Inflammatory macrophage treated with lipopolysaccharide for 4 hours (primary cell): Measurements from ENCODE around the gene ATP6V1C2.
A peak's percentile ranks its signal among the peaks of the same experiment; 100 is the strongest.
"Not testable (repeated sequence)": the region's sequence is repeated elsewhere in the genome, so short reads cannot be mapped to it uniquely, and the experiment has no call there.

ENCODE experiments used
- DNase-seq: peaks from one replicate; pipeline ENCODE4 v3.0.0-alpha.2; 2020

The ATP6V1C2 gene

DNA sequence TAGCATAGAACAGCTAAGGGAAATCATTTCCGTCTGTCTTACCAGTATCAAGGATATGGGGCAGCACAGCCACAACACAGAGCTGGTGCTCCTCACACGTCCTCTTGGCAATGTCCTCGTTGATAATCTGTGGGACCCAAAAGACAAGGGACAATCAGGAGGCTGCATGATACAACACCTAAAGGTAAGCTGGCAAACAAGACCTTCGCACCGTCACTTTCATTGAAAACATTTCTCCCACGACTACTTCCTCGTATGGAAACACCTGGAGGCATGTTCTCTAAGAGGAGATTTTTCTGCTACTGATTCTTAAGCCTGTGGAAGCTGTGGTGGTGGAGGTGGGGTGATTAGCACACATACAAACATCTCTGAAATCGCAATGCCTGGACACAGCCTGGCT lies 67.4 kb downstream of the ATP6V1C2 start:
- DNase-seq = no peak

DNA sequence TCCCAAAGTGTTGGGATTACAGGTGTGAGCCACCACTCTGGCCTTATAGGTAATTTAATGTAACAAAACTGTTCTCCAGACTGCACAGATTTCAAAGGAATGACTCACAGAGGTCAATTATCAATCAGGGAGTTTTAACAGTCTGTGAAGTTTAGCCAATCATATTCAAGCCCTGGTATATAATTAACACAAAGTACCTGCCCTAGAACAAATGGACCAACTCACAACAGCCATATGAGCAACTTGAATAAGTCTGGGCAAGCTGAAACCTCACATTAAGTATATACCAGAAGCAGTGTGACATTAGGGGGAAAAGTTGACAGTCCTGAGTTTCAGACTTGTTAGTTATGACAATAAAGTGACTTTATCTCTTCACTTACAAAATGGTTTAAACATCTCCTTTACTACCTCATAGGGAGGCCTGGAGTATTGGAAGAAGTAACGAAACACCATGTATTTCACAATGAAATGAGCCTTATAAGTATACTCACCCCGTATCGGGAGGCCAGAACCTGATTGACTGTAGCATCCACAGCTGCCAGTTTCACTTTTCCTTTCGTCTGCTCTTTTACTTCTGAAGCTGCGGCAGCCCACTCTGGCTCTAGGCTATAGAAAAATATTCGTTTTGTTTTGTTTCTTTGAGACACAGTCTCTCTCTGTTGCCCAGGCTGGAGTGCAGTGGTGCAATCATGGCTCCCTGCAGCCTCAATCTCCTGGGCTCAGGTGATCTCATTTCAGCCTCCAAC lies 69.0 kb downstream of the ATP6V1C2 start:
- no peak for DNase-seq

DNA sequence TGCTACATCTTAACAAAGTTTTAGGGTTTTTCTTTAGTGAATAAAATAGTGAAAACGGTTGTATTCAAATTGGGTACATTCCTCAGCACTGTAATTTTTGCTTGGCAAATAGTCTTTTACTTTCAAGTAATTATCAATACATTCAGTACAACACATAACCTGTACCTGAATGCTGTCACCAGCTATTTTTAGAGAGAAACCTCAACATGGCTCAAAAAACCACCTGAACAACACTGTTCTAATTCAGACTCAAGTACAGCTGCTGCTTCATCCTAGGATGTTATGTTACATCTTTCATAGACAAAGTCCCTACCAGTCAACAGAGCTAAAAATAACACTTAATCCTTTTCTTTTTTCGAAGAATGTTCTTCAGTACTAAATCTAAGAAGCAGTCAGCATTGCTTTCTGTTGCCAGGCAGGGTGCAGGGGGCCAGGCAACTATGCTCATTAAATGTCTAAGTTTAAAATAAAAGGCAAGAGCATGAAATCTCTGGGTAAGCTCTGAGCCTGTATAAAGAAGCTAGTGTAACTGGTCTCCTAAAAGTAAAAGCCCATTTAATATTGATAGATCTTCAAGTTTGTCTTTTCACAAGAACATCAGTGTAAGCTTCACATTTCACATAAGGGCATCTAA lies 70.7 kb downstream of the ATP6V1C2 start:
- DNase-seq = no peak

DNA sequence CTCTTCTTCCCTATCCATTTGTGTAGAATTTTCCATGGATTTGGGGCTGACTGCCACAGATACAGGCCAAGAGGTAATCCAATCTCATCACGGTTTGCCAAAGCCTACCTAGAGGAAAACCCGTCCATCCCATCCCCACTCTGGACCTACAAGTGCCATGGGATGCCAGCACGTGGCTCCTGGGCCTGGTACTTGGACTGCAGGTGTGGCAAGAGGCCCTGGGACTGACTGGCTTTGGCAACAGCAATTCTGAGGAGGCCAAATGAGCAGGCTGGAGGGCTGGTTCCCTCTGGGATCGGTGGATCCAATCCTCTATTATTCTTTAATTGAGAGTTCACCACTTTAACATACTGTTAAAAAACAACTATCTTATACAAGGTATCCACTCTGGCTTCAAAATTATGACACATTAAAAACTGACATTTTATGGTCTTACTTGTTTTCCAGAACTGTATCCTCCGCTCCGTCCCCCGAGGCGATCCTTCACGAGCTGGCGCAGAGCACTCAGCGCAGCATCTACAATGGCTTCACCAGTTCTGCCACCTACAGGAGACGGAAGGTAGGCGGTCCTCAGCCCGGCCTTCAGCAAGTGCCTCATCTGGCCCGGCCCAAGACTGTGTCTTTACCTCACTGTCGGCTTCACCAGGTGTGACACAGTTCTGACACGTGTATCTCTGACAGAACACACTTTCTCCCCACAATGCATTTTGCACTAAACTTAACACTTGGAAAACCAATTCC lies 71.4 kb downstream of the ATP6V1C2 start:
- DNase-seq = no peak

DNA sequence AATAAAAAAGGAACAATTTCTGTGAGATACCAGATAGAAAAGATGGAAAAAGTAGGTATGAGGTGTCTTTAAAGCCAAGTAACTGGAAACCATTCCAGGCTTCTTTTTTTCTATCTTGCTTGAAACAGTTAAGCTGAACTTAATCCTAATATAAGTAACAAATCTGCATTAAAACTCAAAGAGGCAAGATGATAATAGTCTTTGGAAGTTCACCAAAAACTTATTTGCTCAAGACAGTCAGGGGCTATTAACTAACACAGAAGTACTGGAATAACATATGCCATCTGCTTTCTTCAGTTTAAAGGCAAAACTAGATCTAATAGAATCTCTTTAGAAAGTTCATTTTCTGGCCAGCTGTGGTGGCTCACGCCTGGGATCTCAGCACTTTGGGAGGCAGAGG lies 72.4 kb downstream of the ATP6V1C2 start:
- DNase-seq = no peak

DNA sequence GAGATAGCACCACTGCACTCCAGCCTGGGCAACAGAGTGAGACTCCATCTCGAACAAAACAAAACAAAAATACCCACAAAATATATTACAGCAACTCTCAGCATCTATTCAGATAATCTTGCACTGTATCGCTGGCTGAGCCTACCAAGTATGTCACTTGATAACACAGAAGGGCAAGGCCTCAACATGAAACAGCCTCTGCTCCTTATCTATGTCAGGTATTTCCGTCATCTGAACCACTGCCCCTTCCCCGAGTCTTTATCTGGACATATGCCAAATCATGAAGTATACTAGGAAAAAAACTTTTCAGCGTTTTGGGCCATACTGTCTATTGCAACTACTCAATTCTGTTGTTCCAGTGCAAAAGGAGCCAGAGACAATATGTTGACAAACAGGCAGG lies 73.4 kb downstream of the ATP6V1C2 start:
- no peak for DNase-seq

DNA sequence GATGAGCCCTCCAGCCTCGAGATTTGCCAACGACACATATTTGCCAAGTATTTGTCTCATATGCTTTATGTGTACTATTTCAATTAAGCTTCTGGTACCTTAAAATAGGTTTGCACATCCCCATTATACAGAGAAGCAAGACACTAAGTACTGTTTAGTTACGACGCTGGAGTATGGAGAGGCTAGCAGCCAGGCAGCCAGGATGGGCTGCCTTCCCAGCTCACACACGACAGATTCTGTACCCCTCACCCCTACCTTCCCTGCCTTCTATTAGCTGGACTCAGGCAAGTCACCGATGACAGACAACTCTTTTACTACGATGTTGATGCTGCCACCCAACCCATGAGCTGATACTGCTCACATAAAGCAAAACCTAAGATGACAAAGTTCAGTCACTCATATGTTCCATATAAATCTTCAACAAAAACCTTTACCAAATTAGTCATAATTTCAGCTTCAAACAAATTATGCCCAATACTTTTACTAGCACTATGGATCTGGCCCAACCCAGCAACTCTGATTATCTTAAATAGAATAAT lies 74.1 kb downstream of the ATP6V1C2 start:
- DNase-seq = no peak

DNA sequence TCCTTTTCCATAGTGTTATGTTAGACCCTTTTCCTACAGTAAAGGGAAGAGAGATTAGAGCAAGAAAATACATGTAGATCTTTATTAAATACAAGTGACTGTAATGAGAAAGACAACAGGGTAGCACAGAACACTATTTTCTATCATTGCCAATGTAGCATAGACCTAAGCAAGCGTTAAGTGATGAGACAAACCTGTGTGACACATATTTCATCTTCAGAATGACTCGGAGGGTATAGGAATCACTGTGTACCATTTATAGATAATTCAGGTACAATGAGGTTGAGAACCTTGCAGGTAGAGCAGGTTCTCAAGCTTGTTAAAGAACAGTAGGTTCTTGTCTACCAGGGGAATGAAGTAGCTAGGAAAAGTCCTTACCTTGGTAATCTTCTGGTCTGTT lies 75.3 kb downstream of the ATP6V1C2 start:
- no peak for DNase-seq

DNA sequence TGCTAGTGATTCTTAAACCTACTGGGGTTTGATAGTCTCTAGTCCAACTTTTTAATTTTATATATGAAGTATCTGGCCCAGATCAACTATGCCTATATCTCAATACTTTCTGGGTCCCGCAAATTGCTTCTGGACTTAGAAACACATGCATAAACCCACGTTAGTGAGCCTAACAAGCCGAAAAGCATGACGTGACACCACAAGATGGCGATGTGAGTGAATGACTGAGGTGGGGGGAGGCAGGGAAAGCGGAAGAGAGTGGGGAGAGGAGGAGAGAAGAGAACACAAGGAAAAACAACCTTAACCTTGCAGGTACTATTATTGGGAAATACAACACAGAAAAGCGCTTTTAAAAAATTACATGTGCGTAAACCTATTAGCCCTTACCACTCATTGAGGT lies 77.4 kb downstream of the ATP6V1C2 start:
- DNase-seq = no peak

DNA sequence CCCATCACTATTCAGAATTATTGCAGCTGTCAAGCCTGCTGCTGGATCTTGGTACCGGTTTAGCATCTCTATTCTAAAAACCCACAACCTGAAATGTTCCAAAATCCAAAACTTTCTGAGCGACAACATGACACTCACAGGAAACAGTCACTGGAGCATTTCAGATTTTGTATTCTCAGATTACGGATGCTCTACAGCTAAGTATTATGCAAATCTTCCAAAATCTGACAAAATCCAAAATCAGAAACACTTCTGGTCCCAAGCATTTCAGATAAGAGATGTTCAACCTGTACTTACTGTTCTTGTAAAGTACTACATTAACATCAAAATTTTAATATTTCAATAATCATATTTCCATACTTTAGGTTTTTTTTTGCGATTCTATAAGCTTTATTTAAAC lies 78.7 kb downstream of the ATP6V1C2 start:
- DNase-seq = no peak

DNA sequence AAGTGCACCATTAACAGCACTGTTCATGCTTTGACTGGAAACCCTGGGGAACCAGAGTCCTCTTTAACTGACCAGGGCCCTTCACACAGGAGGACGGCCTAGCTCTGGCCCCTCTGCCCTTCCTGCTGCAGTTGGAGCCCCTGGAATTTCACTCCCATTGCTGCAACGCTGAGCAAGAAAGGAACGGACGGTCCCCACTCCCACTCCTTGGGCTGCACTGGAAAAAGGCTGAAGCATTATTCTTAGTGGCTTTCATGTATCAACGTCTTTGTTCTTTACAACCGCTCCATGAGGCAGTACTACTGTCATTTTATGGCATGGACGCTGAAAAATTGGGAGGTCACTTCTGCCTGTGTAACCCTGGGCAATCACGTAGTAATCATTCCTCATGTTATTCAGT lies 81.2 kb downstream of the ATP6V1C2 start:
- no peak for DNase-seq

DNA sequence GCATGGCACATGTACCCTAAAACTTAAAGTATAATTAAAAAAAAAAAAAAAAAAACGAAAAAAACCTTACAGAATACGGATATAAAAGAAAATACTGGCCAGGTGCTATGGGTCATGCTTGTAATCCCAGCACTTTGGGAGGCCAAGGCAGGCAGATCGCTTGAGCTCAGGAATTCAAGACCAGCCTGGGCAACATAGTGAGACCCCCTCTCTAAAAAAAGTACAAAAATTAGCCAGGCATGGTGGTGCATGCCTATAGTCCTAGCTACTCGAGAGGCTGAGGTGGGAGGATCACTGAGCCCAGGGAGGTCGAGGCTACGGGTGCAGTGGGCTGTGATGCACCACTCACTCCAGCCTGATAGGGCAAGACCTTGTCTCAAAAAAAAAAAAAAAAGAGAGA lies 84.6 kb downstream of the ATP6V1C2 start:
- not testable (repeated sequence) for DNase-seq

DNA sequence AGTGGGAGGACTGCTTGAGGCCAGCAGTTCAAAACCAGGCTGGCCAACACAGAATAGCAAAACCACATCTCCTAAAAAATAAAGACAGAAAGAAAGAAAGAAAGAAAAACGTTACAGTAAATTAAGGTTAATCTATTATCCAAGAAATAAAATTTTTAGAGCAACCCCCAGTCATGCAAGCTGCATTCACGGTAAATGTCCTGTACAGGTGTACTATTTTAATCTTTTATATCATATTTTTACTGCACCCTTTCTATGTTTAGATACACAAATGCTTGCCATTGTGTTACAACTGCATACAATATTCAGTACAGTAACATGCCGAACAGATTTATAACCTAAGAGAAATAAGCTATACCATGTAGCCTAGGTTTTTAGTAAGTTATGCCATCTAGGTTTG lies 85.1 kb downstream of the ATP6V1C2 start:
- DNase-seq = no peak

DNA sequence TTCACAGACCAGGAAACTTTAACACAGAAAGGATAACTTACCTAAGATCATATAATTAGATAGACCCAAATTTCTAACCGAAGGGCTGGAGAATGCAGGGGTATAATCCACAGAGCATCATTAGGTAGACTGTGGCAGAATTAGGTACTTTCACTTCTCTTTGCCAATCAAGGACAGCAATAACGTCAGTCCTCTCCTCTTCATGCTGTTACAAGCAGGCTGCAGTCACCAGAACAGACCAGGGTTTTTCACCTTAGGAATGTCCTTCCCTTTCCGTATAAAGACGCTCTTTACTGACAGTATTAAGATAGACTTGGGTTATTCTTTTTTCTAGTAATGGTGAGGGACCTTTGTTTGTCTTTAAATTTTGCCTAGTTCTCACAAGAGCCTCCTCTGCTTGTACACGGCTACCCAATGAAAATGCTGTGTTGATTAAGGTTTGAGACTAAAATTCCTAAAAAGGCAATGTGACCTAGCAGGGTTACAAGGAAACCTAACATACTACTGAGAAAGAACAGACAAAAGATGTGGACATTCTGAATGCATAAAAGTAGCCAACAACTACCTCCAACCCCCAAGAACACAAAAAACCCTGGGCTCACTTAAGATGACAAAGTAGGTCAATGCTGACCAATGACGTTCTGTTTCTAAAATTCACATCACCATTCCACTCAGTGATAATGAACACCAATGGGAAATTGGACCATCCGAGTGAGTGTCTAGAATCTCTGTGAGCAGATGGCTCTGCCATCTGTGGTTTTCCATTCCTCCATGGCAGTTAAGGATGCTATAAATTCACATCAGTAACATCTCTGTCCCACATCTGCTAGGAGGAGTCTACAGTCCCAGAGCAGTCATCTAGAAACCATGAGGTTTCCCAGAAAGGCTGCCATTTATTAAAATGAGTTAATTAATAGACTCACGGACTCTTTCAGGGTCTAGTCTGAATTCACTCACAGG lies 89.1 kb downstream of the ATP6V1C2 start:
- peak; percentile 36 for DNase-seq

DNA sequence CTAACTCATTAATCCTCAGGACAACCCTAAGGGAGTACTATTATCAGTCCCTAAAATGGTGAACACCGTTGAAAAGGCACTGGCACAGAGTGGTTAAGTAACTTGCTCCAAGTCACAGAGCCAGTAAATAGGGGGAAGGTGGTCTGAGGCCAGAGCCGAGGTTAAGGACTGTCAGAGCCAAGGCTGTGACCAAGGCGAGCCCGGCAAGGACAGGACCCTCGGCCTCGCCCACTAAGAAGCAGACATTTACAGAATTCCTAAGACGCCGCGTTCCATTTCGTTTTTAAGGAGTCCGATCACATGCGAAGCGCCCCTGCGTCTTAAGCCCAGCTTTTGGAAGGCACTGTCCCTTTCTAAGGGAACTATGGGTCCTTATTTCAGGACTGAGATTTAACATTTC lies 90.1 kb downstream of the ATP6V1C2 start:
- DNase-seq = no peak

DNA sequence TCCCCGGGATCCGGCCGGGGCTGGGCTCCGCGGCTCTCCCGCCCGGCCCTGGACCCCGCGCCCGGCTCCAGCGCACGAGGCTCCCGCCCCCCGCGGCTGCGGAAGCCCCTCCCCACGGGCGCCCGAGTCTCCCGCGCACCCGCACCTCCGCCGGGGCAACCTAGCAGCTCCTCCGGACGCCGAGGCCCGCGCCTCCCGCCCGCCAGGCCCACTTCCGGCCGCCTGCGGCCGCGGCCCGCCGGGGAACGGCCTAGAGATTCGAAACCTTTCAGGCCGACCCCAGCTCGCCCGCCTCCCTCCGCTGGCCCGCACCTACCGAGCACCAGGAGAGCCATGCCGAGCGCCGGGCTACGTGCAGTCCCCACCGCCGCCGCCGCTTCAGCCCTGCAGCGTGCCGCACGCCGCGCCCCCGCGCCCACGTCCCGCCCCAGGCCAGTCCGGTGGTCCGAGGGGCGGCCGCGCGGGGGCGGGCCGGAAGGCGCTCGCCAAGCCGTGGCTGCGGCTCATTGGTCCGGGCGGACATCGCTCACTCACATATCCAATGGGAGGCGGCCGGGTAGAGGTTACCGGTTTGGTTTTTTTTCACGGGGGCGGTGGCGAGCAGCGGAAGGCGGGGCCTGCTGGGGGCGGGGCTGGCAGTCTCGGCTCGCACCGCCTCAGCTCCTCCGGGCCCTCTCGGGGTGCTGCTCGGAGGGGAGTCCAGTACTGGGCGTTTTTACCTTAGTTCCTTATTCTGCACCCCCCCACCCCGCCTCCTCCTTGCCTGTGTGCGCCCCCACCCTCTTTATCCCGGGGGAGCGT lies 91.1 kb downstream of the ATP6V1C2 start, which contains the start of gene PDIA6:
Gene PDIA6 (minus strand): TSS at position 424 of the 801 bp plus-strand sequence. CDS start 89 bp downstream, at position 335.
- DNase-seq = peak; percentile 98

DNA sequence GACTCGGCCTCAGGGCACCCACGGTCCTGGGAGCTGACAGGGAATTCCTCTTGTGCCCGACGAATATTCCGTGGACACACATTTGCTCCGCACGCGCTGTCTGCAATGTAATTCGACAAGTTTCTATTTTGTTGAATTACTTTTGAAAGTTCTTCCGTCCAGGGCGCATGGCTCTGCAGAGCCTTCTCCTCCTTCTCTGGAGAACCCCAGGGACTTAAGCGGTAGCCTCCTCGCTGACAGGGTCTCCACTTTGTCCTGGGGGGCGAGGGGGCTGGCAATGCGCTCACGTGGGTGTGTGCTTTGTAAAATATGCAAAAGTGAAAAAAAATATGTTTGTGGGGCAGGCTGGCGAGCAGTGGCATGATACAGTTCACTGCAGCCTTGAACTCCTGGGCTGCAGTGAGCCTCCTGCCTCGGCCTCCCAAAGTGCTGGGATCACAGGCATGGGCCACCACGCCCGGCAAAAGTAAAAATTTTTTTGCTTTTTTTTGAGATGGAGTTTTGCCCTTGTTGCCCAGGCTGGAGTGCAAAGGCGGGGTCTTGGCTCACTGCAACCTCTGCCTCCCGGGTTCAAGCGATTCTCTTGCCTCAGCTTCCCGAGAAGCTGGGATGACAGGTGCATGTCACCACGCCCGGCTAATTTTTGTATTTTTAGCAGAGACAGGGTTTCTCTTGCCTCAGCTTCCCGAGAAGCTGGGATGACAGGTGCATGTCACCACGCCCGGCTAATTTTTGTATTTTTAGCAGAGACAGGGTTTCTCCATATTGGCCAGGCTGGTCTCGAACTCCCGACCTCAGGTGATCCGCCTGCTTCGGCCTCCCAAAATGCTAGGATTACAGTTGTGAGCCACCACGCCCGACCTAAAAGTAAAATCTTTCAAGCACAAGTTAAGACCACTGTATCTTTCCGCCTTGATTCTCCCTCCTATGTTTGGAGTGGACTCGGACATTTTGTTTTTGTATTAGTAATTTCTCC lies 92.0 kb downstream of the ATP6V1C2 start:
- DNase-seq = not testable (repeated sequence)

DNA sequence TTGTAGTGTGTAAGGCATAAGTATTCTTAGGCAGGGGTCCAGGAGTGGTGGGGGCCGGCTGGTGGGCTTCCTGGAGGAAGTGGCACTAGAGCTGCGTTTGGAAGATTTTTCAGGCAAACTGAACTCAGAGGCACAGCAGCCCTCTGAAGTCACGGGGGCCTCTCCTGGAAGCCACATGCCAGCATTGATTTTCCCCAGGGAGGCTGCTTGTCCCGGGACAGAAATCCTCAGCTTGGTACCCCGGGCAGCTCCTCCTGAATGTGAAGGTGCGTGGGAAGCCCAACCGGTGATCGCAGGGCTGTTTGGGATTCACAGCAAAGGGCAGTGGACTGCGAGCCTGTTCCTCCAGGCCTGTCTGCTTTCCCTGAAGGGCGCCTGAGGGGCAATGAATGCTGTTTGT lies 92.7 kb downstream of the ATP6V1C2 start:
- no peak for DNase-seq

DNA sequence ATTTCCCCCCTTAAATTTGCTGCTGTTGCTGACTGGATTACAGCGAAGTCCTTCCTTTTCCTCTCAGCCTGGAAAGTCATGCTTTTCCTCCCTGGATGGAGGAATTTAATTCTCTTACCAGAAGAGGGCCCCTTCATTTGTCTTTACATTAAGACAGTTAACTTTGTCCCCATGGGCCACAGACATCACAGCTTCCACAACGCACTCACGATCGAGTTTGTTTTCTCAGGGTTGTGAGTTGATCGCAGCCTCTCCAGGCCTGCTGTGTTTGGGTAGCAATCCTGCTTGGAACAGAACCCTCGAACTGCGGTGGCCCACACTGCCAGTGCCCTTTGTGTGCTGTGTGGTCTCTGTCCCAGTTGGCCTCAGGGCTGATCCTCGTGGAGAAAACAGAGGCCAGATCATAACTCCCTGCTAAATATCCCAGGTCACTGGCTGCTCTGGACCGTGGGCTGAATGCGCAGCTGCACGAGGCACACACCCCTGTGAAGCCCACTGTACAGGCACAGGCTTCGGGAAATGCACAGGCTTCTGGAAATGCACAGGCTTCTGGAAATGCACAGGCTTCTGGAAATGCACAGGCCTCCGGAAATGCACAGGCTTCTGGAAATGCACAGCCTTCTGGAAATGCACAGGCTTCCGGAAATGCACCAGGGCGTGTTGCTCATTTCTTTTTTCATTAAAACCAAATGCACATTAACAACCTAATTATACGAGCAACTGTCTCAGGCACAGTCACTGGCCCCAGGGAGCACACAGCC lies 93.3 kb downstream of the ATP6V1C2 start:
- no peak for DNase-seq

DNA sequence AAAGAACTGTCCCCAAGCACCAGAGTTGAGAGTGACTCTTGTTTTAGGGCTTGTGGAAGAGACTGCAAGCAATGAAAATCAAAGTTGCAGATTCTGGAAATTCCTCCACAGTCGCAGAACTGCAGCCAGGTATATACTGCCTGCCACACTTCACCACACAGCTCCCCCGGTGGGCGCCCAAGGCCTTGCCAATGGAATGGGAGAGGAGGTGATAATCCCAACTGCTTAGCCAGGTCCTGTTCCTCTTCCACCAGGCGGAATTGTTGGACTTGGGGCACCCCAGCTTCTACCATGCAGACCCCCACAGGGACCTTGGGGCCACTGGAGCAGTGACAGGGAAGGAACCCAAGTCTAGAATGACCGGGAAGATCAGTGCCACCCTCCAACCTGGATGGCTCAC lies 96.0 kb downstream of the ATP6V1C2 start:
- DNase-seq = no peak
